UCSD-AML1 (cell line): ENCODE results near the gene VRTN.

ENCODE experiments used
- DNase-seq: peaks from one replicate; lab custom pipeline; 2025; ENCODE audit not compliant: unreplicated experiment; lab: John Stamatoyannopoulos, UW

The VRTN gene

GRCh38 chr14:74392616-74393570 lies 44.6 kb downstream of the VRTN start:
- DNase-seq: no peak

DNA sequence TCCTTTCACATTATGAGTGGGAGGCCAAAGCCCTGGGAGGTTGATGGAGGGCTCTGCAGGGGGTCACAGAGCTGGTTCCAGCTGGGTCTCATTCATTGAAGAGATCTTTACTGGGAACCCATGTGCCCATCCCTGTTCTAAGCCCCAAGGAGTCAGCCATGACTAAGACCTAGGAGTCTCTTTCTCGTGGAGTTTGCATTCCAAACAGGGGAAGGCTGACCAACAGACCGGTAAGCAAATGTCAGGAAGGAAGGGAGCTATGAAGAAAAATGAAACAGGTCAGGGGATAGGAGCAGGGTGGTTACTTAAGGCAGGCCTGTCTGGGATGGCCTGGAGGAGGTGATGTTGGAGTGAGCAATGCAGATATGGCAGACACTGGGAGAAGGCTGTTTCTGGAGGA lies 46.3 kb downstream of the VRTN start:
- DNase-seq: no peak

GRCh38 chr14:74395094-74395493 lies 46.8 kb downstream of the VRTN start:
- DNase-seq: no peak

GRCh38 chr14:74400031-74400685 lies 51.9 kb downstream of the VRTN start:
- peak; percentile 20 for DNase-seq

- no peak for DNase-seq
Observed at GRCh38 chr14:74400919-74401503, 52.7 kb downstream of the VRTN start.

- peak; percentile 56 for DNase-seq
Observed at GRCh38 chr14:74401504-74402241, 53.4 kb downstream of the VRTN start.

- DNase-seq: no peak
Observed at GRCh38 chr14:74402401-74403251, 54.4 kb downstream of the VRTN start.

- DNase-seq: no peak
Observed at GRCh38 chr14:74403619-74404417, 55.5 kb downstream of the VRTN start.

DNA sequence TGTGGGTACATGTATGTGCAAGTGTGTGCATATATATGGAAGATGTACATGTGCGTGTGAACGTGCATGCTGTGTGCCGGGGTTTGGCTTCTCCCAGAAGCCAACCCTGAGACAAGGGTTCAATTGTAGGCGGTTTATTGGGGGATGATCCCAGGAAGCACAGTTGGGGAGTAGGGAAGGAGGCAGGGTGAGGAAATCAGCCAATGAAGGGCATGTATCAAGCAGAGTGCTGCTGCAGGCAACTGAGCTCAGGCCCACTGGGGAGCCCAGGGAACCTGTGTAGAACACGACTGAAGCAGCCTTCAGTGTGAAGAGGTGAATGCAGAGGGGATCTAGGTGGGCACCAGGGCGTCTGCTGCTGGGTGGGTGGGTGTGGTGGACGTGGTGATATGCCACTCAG lies 56.2 kb downstream of the VRTN start:
- no peak for DNase-seq

- no peak for DNase-seq
Observed at GRCh38 chr14:74405663-74406062, 57.4 kb downstream of the VRTN start.

- no peak for DNase-seq
Observed at GRCh38 chr14:74407021-74407800, 58.9 kb downstream of the VRTN start.

DNA sequence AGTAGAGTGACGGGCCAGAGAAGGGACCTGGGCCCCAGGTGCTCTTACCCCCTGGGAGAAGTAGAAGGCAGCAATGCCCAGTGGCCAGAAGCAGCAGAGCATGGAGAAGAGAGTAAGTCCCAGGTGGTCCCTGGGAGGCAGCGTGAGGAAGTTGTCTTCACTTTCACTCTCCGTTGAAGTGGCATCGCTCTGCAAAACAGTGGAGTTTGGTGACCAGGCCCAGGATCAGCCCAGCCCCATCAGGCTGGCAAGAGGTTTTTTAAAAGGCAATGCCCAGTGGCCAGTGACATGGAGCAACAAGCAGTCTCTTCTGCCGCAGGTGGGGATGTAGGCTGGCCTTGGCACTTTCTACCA lies 59.5 kb downstream of the VRTN start:
- DNase-seq: no peak

DNA sequence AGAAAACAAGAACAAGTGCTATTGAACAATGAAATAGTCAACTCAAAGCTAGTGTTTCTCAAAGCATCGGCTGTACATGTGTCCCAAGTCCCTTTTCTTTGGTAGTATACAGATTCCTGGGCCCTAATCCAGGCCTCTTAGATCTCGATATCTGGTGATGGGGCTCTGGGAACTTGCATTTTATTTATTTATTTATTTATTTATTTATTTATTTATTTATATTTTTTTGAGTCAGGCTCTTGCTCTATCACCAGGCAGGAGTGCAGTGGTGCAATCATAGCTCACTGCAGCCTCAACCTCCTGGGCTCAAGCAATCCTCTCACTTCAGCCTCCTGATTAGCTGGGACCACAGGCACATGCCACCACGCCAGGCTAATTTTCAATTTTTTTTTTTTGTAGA lies 60.6 kb downstream of the VRTN start:
- no peak for DNase-seq

- no peak for DNase-seq
Observed at GRCh38 chr14:74409441-74409840, 61.2 kb downstream of the VRTN start.
